Heart left ventricle (tissue), 16 donors: ENCODE data around the gene IRX4. TPM values are rescaled to one million over a fixed set of nuclear protein-coding genes. Genes with fewer than 3 reads are reported as not detected.

Experiments used
- ATAC-seq, 4 donors: fragments of 200-7000 bp; cut with Tn5 transposase; one replicate each; pipeline ENCODE4 v1.9.1; 2020 to 2022; ENCODE audit warnings: moderate library complexity in 4 of 4, mild to moderate bottlenecking in 3 of 4, moderate number of reproducible peaks in 1 of 4
- DNase-seq, 5 donors: peaks; one replicate each; pipeline ENCODE4 v3.0.0-alpha.2; 2020
- H3K27ac ChIP-seq, 12 donors: fragments of 200-600 bp; sonication (generic) in 4 of 12; one replicate each; pipeline versions ENCODE4 v1.5.0 to v1.8.0; 2016 to 2022; ENCODE audit warnings: mild to moderate bottlenecking in 2 of 12
- H3K27me3 ChIP-seq, 9 donors: fragments of 200-600 bp; sonication (generic) in 2 of 9; one replicate each; pipeline versions ENCODE4 v1.5.1 to v1.8.0; 2016 to 2022; ENCODE audit warnings: mild to moderate bottlenecking in 3 of 9
- H3K36me3 ChIP-seq, 9 donors: fragments of 200-600 bp; sonication (generic) in 2 of 9; one replicate each; pipeline versions ENCODE4 v1.5.0 to v1.8.0; 2018 to 2022; ENCODE audit warnings: mild to moderate bottlenecking in 2 of 9
- H3K4me1 ChIP-seq, 12 donors: fragments of 200-600 bp; sonication (generic) in 4 of 12; one replicate each; pipeline versions ENCODE4 v1.5.0 to v1.8.0; 2016 to 2022; ENCODE audit warnings: mild to moderate bottlenecking in 3 of 12
- H3K4me3 ChIP-seq, 12 donors: fragments of 200-600 bp; sonication (generic) in 4 of 12; one replicate each; pipeline versions ENCODE4 v1.5.0 to v1.8.0; 2017 to 2022; ENCODE audit warnings: mild to moderate bottlenecking in 9 of 12, moderate library complexity in 4 of 12
- H3K9me3 ChIP-seq, 12 donors: fragments of 200-600 bp; sonication (generic) in 4 of 12; one replicate each; pipeline versions ENCODE4 v1.5.0 to v1.8.0; 2016 to 2022; ENCODE audit warnings: mild to moderate bottlenecking in 1 of 12
- POLR2A ChIP-seq, 2 donors: fragments of 450-650 bp; IDR thresholded peaks; one replicate each; pipeline ENCODE4 v1.6.1; 2017; ENCODE audit warnings: antibody characterized with exemption in 2 of 2, mild to moderate bottlenecking in 2 of 2, moderate library complexity in 2 of 2
- WGBS, 4 donors: extraction: QIAGEN DNeasy Blood & Tissue Kit in 2 of 4; methylation state at CpG; one replicate each; pipeline versions ENCODE4 v1.1.5 to v1.1.7; 2013 to 2018; 5-methylcytosine and 5-hydroxymethylcytosine counted together
- intact Hi-C, 10 donors: fragments of 100-400 bp; cut with DNase I; formaldehyde crosslinking; loops; one replicate each; pipeline versions ENCODE4 v1.11.1 to v1.14.2; 2022
- polyA plus RNA-seq, 2 donors: library from polyadenylated mRNA; stranded (reverse); fragments of 200-250 nt; gene quantifications; one replicate each; pipeline ENCODE4 v1.2.3, GENCODE V29; 2013
- total RNA-seq, 9 donors: library from RNA; depleted of rRNA in 2 of 9; stranded (reverse); fragments of >200 nt in 2 of 9; fragmentation: NEBNext Ultra II Directional in 3 of 9; extraction: Animal tissue kit (Norgen Biotek cat#: 25700) in 3 of 9; gene quantifications; one replicate each; pipeline versions ENCODE4 v1.1.0 to v1.2.4, GENCODE V29; 2016 to 2023
- TF ChIP-seq, protein P1 (sequence below), 12 donors: fragments of 200-600 bp; sonication (generic) in 4 of 12; IDR thresholded peaks; one replicate each; pipeline versions ENCODE4 v1.5.0 to v1.8.0; 2018 to 2022; ENCODE audit warnings: antibody characterized with exemption in 12 of 12, mild to moderate bottlenecking in 5 of 12
- donor health status: ischemic (EF 13 %, LVEDD 7.1; RV severe dilation, severe dysfunction).
- donor health status: healthy with polysubstance abuse.
- donor health status: DM: no; HTN: yes; CAD: no.
- donor health status: DM: no; HTN: no; CAD: no.
- donor health status: ischemic (EF 25% LVEDD 6.9; RV normal size, moderate dysfunction).
- donor health status: ischemic (EF 25% LVEDD 5.7; RV mildly dilated, moderate dysfunction).
- donor health status: healthy.
- donor health status: DM: yes; HTN: yes; CAD: no.
- donor health status: ischemic (EF 35%, LVEDD 5.7; RV mildly dilated, moderate dysfunction).
- donor health status: nonischemic (EF 11% LVEDD 7.7; RV severe dilation, severe dysfunction).
- donor health status: DM: yes; HTN: yes; CAD: no.
- donor health status: PGD.
- donor health status: ischemic (EF 29% LVEDD 5.4; RV normal size, mild dysfunction).
- donor health status: nonischemic (EF 23%, LVEDD 6.1; RV moderate dilation, normal function).

The IRX4 gene
- total and polyA plus RNA-seq, 11 donors, result 8.6 to 32.3 (median 16.3) TPM

DNA sequence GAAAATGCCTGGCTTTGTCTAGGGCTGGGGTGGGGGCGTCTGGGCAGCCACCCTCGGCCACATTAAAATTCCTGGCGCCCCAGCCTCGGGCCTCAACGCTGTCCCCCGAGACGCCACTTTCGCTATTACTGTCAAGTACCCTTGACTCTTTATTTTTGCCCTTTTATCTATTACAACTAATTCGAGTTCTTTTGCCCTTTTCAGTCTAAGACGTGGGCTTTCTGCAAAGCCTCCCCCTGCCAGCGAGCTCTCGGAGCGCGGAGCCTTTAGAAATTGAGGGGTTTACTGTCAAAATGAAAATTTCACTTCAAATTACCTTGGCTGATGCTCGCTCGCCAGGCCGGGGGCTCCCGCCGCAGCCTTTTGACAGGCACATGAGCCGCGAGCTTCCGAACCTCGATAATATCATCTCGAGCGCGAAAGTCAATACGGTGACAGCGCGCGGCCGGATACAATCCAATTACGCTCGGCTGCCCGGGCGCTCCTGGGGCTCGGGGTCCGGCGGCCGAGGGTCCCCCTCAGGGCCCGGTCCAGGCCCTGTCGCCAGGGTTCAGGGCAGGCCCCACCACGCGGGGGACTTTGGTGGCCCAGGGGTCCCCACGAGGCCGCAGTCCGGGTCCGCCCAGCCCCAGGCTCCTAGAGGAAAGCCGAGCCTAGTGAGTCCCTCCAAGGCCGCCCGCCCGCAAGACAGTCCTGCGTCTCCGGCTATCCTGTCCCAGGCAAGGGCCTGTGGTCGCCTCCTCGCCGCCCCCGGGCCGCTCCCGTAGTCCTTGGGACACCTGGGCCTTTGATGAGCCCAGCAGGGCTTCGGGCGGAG is 6.7 kb downstream of the IRX4 start:
- no peak for TF ChIP-seq POLR2A (IDR thresholded peaks at IDR 0.05)
- TF ChIP-seq, protein P1, sequence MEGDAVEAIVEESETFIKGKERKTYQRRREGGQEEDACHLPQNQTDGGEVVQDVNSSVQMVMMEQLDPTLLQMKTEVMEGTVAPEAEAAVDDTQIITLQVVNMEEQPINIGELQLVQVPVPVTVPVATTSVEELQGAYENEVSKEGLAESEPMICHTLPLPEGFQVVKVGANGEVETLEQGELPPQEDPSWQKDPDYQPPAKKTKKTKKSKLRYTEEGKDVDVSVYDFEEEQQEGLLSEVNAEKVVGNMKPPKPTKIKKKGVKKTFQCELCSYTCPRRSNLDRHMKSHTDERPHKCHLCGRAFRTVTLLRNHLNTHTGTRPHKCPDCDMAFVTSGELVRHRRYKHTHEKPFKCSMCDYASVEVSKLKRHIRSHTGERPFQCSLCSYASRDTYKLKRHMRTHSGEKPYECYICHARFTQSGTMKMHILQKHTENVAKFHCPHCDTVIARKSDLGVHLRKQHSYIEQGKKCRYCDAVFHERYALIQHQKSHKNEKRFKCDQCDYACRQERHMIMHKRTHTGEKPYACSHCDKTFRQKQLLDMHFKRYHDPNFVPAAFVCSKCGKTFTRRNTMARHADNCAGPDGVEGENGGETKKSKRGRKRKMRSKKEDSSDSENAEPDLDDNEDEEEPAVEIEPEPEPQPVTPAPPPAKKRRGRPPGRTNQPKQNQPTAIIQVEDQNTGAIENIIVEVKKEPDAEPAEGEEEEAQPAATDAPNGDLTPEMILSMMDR (IDR thresholded peaks at IDR 0.05), result no peak
- Histone ChIP-seq H3K4me3 (no peak overlapping the region), H3K36me3 (peaks cover 0 to 16% (median 0%) of the 10 kb centered on the region in 9 donors), H3K27me3 (peaks cover 20 to 84% (median 52%) of the 10 kb centered on the region in 9 donors), H3K9me3 (no peaks in the 10 kb centered on the region), H3K4me1 (peaks cover 0 to 15% (median 0%) of the 10 kb centered on the region in 12 donors), H3K27ac (no peak overlapping the region)
- intact Hi-C loops, result no loop called here
- ATAC-seq (no peak), DNase-seq (no peak)
- 28 to 47% (median 31%) methylated on average over 45 to 61 of the region's 61 CpGs for WGBS, 4 donors

DNA sequence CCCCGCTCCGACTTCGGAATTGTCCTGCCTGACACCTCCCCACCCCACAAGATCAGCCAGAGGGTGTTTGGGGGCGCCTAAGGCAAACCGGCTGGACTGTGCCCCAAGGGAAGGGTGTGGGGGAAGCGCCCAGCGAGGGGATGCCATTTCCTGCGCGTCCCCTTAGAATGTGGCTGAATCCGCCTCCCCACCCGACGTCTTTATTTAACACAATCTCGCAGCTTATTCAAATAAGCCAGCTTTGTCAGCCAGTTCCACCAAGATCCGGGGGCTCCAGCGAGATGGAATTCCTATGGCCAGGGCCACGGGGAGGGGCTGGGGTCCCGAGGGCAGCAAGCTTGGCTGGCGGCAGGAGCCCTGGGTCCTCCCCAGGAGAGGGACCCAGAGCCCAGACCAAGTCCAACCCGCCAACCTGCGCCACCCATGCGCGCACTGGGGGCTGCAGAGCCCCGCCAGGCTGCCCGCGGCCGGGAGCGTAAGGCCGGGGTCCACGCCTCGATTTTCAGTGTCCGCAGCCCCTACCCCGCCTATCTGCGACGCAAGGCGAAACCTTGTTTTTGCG is 7.4 kb downstream of the IRX4 start:
- Histone ChIP-seq H3K36me3 (peaks cover 0 to 13% (median 0%) of the 10 kb centered on the region in 9 donors), H3K9me3 (no peaks in the 10 kb centered on the region), H3K27ac (no peak overlapping the region), H3K4me3 (no peak overlapping the region), H3K4me1 (peaks cover 0 to 15% (median 0%) of the 10 kb centered on the region in 12 donors), H3K27me3 (peaks cover 19 to 80% (median 46%) of the 10 kb centered on the region in 9 donors)
- no peak for DNase-seq
- TF ChIP-seq, protein P1 (IDR thresholded peaks at IDR 0.05), result no peak
- TF ChIP-seq POLR2A (IDR thresholded peaks at IDR 0.05), result no peak
- intact Hi-C loops, result no loop called here
- ATAC-seq, result no peak
- 27 to 41% (median 39%) methylated on average over 23 to 36 of the region's 36 CpGs for WGBS, 4 donors

DNA sequence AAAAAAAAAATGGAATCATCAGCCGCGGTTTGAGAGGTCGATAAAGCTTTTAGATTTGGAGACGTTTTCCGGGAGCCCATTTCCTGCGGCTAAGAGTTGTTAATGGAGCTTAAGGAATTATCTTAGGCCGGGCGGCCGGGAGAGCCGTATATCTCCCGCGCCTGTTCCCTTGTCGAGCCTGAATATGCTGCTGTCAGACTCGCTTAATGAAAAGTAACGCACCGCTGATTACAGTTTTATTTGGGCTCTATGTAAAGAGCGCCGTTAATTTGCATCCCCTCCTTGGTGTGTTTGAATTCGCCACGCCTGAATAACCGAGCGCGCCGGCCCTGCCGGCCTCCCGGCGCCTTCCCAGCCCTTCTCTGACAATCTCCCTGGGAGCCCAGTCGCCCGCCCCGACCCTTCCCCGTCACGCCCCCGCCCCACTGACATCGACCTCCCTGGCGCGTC is 7.9 kb downstream of the IRX4 start:
- H3K27ac ChIP-seq, result no peak overlapping the region
- peaks cover 0 to 13% (median 0%) of the 10 kb centered on the region in 9 donors for H3K36me3 ChIP-seq
- WGBS, 4 donors, result 30 to 50% (median 35%) methylated on average over 36 of the region's 36 CpGs
- no peaks in the 10 kb centered on the region for H3K9me3 ChIP-seq
- no peak overlapping the region for H3K4me3 ChIP-seq
- intact Hi-C loops, result no loop called here
- no peak for TF ChIP-seq POLR2A (IDR thresholded peaks at IDR 0.05)
- TF ChIP-seq, protein P1 (IDR thresholded peaks at IDR 0.05), result no peak
- peaks cover 13 to 75% (median 40%) of the 10 kb centered on the region in 9 donors for H3K27me3 ChIP-seq
- no peak for DNase-seq
- H3K4me1 ChIP-seq, result peaks cover 0 to 15% (median 0%) of the 10 kb centered on the region in 12 donors
- ATAC-seq, result no peak

DNA sequence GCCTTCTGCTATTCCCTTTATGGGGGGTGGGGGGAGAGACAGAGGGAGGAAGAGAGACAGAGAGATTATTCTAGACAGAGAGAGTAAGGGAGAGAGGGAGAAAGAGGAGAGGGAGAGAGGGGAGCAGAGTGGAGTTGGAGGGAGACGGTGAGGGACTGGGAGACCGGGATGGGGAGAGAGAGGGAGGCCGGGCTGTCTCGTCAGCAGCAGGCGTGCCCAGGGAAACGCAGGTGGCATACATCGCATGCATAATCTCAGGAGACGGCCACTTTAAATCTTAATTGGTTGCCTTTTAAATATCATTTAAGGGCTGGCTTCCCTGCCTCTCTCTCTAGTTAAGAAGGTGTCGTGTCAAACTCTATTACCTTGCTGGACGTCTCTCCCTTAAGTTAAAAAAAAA is 8.4 kb downstream of the IRX4 start:
- ATAC-seq (no peak), DNase-seq (no peak)
- WGBS, 4 donors, result 36 to 57% (median 41%) methylated on average over 10 of the region's 10 CpGs
- Histone ChIP-seq H3K9me3 (no peaks in the 10 kb centered on the region), H3K4me1 (peaks cover 0 to 15% (median 0%) of the 10 kb centered on the region in 12 donors), H3K4me3 (no peak overlapping the region), H3K36me3 (peaks cover 0 to 11% (median 0%) of the 10 kb centered on the region in 9 donors), H3K27me3 (peaks cover 10 to 70% (median 36%) of the 10 kb centered on the region in 9 donors), H3K27ac (no peak overlapping the region)
- intact Hi-C loops, result no loop called here
- no peak for TF ChIP-seq POLR2A (IDR thresholded peaks at IDR 0.05)
- TF ChIP-seq, protein P1 (IDR thresholded peaks at IDR 0.05), result no peak
